Hepatocyte (in vitro differentiated cells): ENCODE measurements around the gene MAST3. TPM values are rescaled to one million over a fixed set of nuclear protein-coding genes. Genes with fewer than 3 reads are reported as not detected.

Experiments
- DNase-seq: peaks from one replicate; pipeline ENCODE4 v3.0.0-alpha.2; 2016; ENCODE audit warnings: low spot score
- H2AFZ ChIP-seq: fragments of 200-600 bp; sonication (generic); 2 replicates; pipeline ENCODE4 v1.6.0; 2016; ENCODE audit warnings: antibody characterized with exemption, mild to moderate bottlenecking
- H3K27ac ChIP-seq: fragments of 200-600 bp; sonication (generic); 2 replicates; pipeline ENCODE4 v1.5.1; 2016; ENCODE audit warnings: mild to moderate bottlenecking
- H3K27me3 ChIP-seq: fragments of 200-600 bp; sonication (generic); 2 replicates; pipeline ENCODE4 v1.6.1; 2016
- H3K36me3 ChIP-seq: fragments of 200-600 bp; sonication (generic); replicated peaks from 2 replicates; pipeline ENCODE4 v1.5.1; 2016; ENCODE audit warnings: low read depth; ENCODE audit not compliant: insufficient read depth
- H3K4me1 ChIP-seq: fragments of 200-600 bp; sonication (generic); 2 replicates; pipeline ENCODE4 v1.5.1; 2016; ENCODE audit warnings: mild to moderate bottlenecking, moderate library complexity; ENCODE audit not compliant: insufficient read depth
- H3K4me2 ChIP-seq: fragments of 200-600 bp; sonication (generic); 2 replicates; pipeline ENCODE4 v1.6.0; 2016
- H3K4me3 ChIP-seq: fragments of 200-600 bp; sonication (generic); 2 replicates; pipeline ENCODE4 v1.5.1; 2016; ENCODE audit warnings: mild to moderate bottlenecking
- H3K79me2 ChIP-seq: fragments of 200-600 bp; sonication (generic); 2 replicates; pipeline ENCODE4 v1.6.0; 2017; ENCODE audit warnings: mild to moderate bottlenecking
- H3K9me2 ChIP-seq: fragments of 200-600 bp; sonication (generic); replicated peaks from 2 replicates; pipeline ENCODE4 v1.6.0; 2017; ENCODE audit warnings: mild to moderate bottlenecking; ENCODE audit not compliant: insufficient read depth
- H3K9me3 ChIP-seq: fragments of 200-600 bp; sonication (generic); 2 replicates; pipeline ENCODE4 v1.5.1; 2016; ENCODE audit warnings: low read depth, mild to moderate bottlenecking
- H4K20me1 ChIP-seq: fragments of 200-600 bp; sonication (generic); 2 replicates; pipeline ENCODE4 v1.6.0; 2016; ENCODE audit warnings: mild to moderate bottlenecking; ENCODE audit not compliant: insufficient read depth, poor library complexity, severe bottlenecking
- CTCF ChIP-seq: fragments of 200-600 bp; sonication (generic); IDR thresholded peaks from 2 replicates; pipeline ENCODE4 v1.5.1; 2016; ENCODE audit warnings: antibody characterized with exemption, mild to moderate bottlenecking; ENCODE audit not compliant: poor library complexity
- EZH2 ChIP-seq: fragments of 200-600 bp; sonication (generic); IDR thresholded peaks from 2 replicates; pipeline ENCODE4 v1.6.1; 2016; ENCODE audit warnings: antibody characterized with exemption, mild to moderate bottlenecking, borderline replicate concordance
- EZH2phosphoT487 ChIP-seq: fragments of 200-600 bp; sonication (generic); IDR thresholded peaks from one replicate; pipeline ENCODE4 v1.6.1; 2018; ENCODE audit warnings: antibody characterized with exemption, mild to moderate bottlenecking, low read depth, moderate library complexity; ENCODE audit not compliant: unreplicated experiment, severe bottlenecking
- WGBS: methylation state at CpG from one replicate; pipeline ENCODE4 v1.1.6; 2016; ENCODE audit warnings: low lambda C conversion rate; ENCODE audit errors: missing lambda C conversion rate; 5-methylcytosine and 5-hydroxymethylcytosine counted together
- polyA plus RNA-seq: library from polyadenylated mRNA; unstranded; fragments of >200 nt; fragmentation: Nextera tagmentation; extraction: Ambion mirVana; gene quantifications from 2 replicates; pipeline ENCODE4 v1.2.1, GENCODE V29; 2016
- total RNA-seq: library from RNA; depleted of rRNA; stranded (reverse); fragments of >200 nt; gene quantifications from 2 replicates; pipeline ENCODE4 v1.2.3, GENCODE V29; 2014

MAST3 gene
- total and polyA plus RNA-seq, 2 experiments from 2014 or later, result 9.7 to 10.3 TPM

GRCh38 chr19:18191640-18192062 lies 94.1 kb downstream of the MAST3 start:
- H3K27ac ChIP-seq, result peak overlapping the region; percentile 88
- H2AFZ ChIP-seq, result no peak overlapping the region
- H4K20me1 ChIP-seq, result no peaks in the 10 kb centered on the region
- no peaks in the 10 kb centered on the region for H3K36me3 ChIP-seq
- H3K27me3 ChIP-seq, result no peaks in the 10 kb centered on the region
- peaks cover 10% of the 10 kb centered on the region for H3K4me1 ChIP-seq
- no peak for DNase-seq
- H3K79me2 ChIP-seq, result no peaks in the 10 kb centered on the region
- H3K9me2 ChIP-seq, result no peaks in the 10 kb centered on the region
- H3K9me3 ChIP-seq, result no peaks in the 10 kb centered on the region
- TF ChIP-seq CTCF, result no peak
- TF ChIP-seq EZH2, result no peak
- no peak for TF ChIP-seq EZH2phosphoT487
- peak overlapping the region; percentile 74 for H3K4me2 ChIP-seq
- WGBS, result 77% methylated on average over 5 of the region's 5 CpGs
- no peak overlapping the region for H3K4me3 ChIP-seq

- H3K4me1 ChIP-seq, result peaks cover 10% of the 10 kb centered on the region
- no peaks in the 10 kb centered on the region for H3K36me3 ChIP-seq
- no peak for TF ChIP-seq EZH2phosphoT487
- no peak for TF ChIP-seq EZH2
- H3K4me3 ChIP-seq, result peak within 1 kb of the TSS; percentile 25
- 2% methylated on average over 73 of the region's 74 CpGs for WGBS
- H3K27me3 ChIP-seq, result no peaks in the 10 kb centered on the region
- no peaks in the 10 kb centered on the region for H4K20me1 ChIP-seq
- H3K9me3 ChIP-seq, result no peaks in the 10 kb centered on the region
- peak within 1 kb of the TSS; percentile 88 for H3K27ac ChIP-seq
- H2AFZ ChIP-seq, result peak within 1 kb of the TSS; percentile 12
- H3K9me2 ChIP-seq, result no peaks in the 10 kb centered on the region
- H3K4me2 ChIP-seq, result peak within 1 kb of the TSS; percentile 98
- no peaks in the 10 kb centered on the region for H3K79me2 ChIP-seq
- peak; percentile 100 for DNase-seq
Measured at GRCh38 chr19:18192673-18193387, 95.3 kb downstream of the MAST3 start, which contains the start of gene MPV17L2. TSS of gene MPV17L2 (plus strand) at chr19:18193218. CDS start at chr19:18193282, 64 bp downstream.

- no peaks in the 10 kb centered on the region for H3K79me2 ChIP-seq
- no peak for DNase-seq
- no peaks in the 10 kb centered on the region for H3K36me3 ChIP-seq
- no peaks in the 10 kb centered on the region for H3K9me3 ChIP-seq
- H3K27me3 ChIP-seq, result no peaks in the 10 kb centered on the region
- H4K20me1 ChIP-seq, result no peaks in the 10 kb centered on the region
- H3K9me2 ChIP-seq, result no peaks in the 10 kb centered on the region
- H3K27ac ChIP-seq, result peak overlapping the region; percentile 41
- TF ChIP-seq CTCF (no peak), EZH2phosphoT487 (no peak), EZH2 (no peak)
- H3K4me1 ChIP-seq, result peaks cover 10% of the 10 kb centered on the region
- H3K4me2 ChIP-seq, result peak overlapping the region; percentile 98
- H2AFZ ChIP-seq, result peak overlapping the region; percentile 0
- peak overlapping the region; percentile 25 for H3K4me3 ChIP-seq
- WGBS, result 6% methylated on average over 45 of the region's 46 CpGs
Measured at GRCh38 chr19:18193388-18194180, 96.0 kb downstream of the MAST3 start.

GRCh38 chr19:18194181-18194530 lies 96.6 kb downstream of the MAST3 start:
- Histone ChIP-seq H3K4me2 (peak overlapping the region; percentile 98), H3K4me3 (no peak overlapping the region), H3K27ac (no peak overlapping the region), H3K9me2 (no peaks in the 10 kb centered on the region), H3K9me3 (no peaks in the 10 kb centered on the region), H3K4me1 (peaks cover 10% of the 10 kb centered on the region), H3K79me2 (no peaks in the 10 kb centered on the region), H3K36me3 (no peaks in the 10 kb centered on the region), H2AFZ (no peak overlapping the region), H3K27me3 (no peaks in the 10 kb centered on the region), H4K20me1 (no peaks in the 10 kb centered on the region)
- TF ChIP-seq EZH2phosphoT487 (no peak), CTCF (no peak), EZH2 (no peak)
- WGBS, result 73% methylated on average over 12 of the region's 12 CpGs
- DNase-seq, result no peak
